CD4-positive, alpha-beta T cell (primary cell): ENCODE measurements around the gene MOGAT3. TPM values are rescaled to one million over a fixed set of nuclear protein-coding genes. Genes with fewer than 3 reads are reported as not detected.
"Not testable (repeated sequence)": the region's sequence is repeated elsewhere in the genome, so short reads cannot be mapped to it uniquely, and the experiment has no call there.

Source experiments
- ATAC-seq: fragments of 200-7000 bp; cut with Tn5 transposase; one replicate; pipeline ENCODE4 v1.10.0; 2022; ENCODE audit warnings: mild to moderate bottlenecking; ENCODE audit not compliant: poor library complexity
- CTCF ChIA-PET: fragments of 350-600 bp; sonication (Branson Sonifier 250); formaldehyde crosslinking; loops from one replicate; lab custom pipeline; 2021; ENCODE audit warnings: antibody characterized with exemption, inconsistent platforms; lab: Charles Lee
- POLR2A ChIA-PET: fragments of 350-600 bp; sonication (Branson Sonifier 250); formaldehyde crosslinking; loops from one replicate; lab custom pipeline; 2021; ENCODE audit warnings: antibody characterized with exemption, inconsistent platforms; lab: Charles Lee
- DNase-seq, 14 experiments: peaks; one replicate each; pipeline ENCODE4 v3.0.0-alpha.2; 2013 to 2020; ENCODE audit warnings: mixed read lengths in 2 of 14
- H3K27ac ChIP-seq, 2 donors: one replicate each; pipeline versions ENCODE4 v1.5.1 to v1.7.0; 2013; ENCODE audit warnings: low read length in 2 of 2, low read depth in 1 of 2, mild to moderate bottlenecking in 1 of 2
- H3K27me3 ChIP-seq, 2 experiments: 1 replicate in 1 of 2; 2 replicates in 1 of 2; pipeline versions ENCODE4 v1.6.1 to v1.7.0; 2013; ENCODE audit warnings: low read length in 2 of 2, control low read depth in 1 of 2, mild to moderate bottlenecking in 1 of 2, moderate library complexity in 1 of 2; ENCODE audit not compliant: insufficient read depth in 2 of 2, control insufficient read depth in 1 of 2
- H3K36me3 ChIP-seq: one replicate; pipeline ENCODE4 v1.6.1; 2013; ENCODE audit warnings: low read length, control low read depth; ENCODE audit not compliant: insufficient read depth
- H3K4me1 ChIP-seq: one replicate; pipeline ENCODE4 v1.6.1; 2013; ENCODE audit warnings: low read length, control low read depth; ENCODE audit not compliant: insufficient read depth
- H3K4me3 ChIP-seq: one replicate; pipeline ENCODE4 v1.5.1; 2013; ENCODE audit warnings: mild to moderate bottlenecking, low read length, moderate library complexity
- H3K9me3 ChIP-seq, 2 experiments: 1 replicate in 1 of 2; 2 replicates in 1 of 2; pipeline versions ENCODE4 v1.6.1 to v1.7.0; 2013; ENCODE audit warnings: low read length in 2 of 2, mild to moderate bottlenecking in 2 of 2, control low read depth in 1 of 2, moderate library complexity in 1 of 2; ENCODE audit not compliant: control insufficient read depth in 1 of 2, insufficient read depth in 1 of 2
- H3K27ac Mint-ChIP-seq: one replicate; pipeline ENCODE4 v1.8.0; 2020; ENCODE audit warnings: mixed read lengths
- H3K27me3 Mint-ChIP-seq: one replicate; pipeline ENCODE4 v1.8.0; 2021; ENCODE audit warnings: mixed read lengths
- H3K36me3 Mint-ChIP-seq: one replicate; pipeline ENCODE4 v1.8.0; 2021; ENCODE audit warnings: low read depth, mixed read lengths
- H3K4me1 Mint-ChIP-seq: one replicate; pipeline ENCODE4 v1.8.0; 2021; ENCODE audit warnings: low read depth, mixed read lengths
- H3K4me3 Mint-ChIP-seq: one replicate; pipeline ENCODE4 v1.8.0; 2020; ENCODE audit warnings: mild to moderate bottlenecking, mixed read lengths
- H3K9me3 Mint-ChIP-seq: one replicate; pipeline ENCODE4 v1.8.0; 2020; ENCODE audit warnings: mixed read lengths
- intact Hi-C, 2 experiments: fragments of 100-400 bp; cut with DNase I in 1 of 2; cut with micrococcal nuclease in 1 of 2; formaldehyde crosslinking; loops; one replicate each; pipeline versions ENCODE4 v1.15.1 to v1.9.0; 2023 to 2025; cut with DNase I, micrococcal nuclease
- total RNA-seq, 174 experiments: library from RNA in 2 of 174; stranded (reverse) in 2 of 174; gene quantifications; one replicate each; pipeline ENCODE4 v1.2.3 and lab custom pipeline; 2021 to 2026
- TF ChIP-seq, protein P1 (sequence below): fragments of 200-600 bp; IDR thresholded peaks from one replicate; pipeline ENCODE4 v1.8.0; 2022; ENCODE audit warnings: antibody characterized with exemption, mild to moderate bottlenecking

The MOGAT3 gene
- total RNA-seq, 2 experiments from 2014 or later = 0.11 TPM; not detected in 1

GRCh38 chr7:101206665-101207042, 5.8 kb upstream of the MOGAT3 start:
- H3K27ac Mint-ChIP-seq = no peak overlapping the region

GRCh38 chr7:101205901-101206664, 5.2 kb upstream of the MOGAT3 start:
- Histone ChIP-seq H3K4me1 (peaks cover 32% of the 10 kb centered on the region), H3K36me3 (peaks cover 12% of the 10 kb centered on the region), H3K4me3 (no peak overlapping the region), H3K27ac (no peak overlapping the region), H3K27me3 (peaks cover 7 to 15% of the 10 kb centered on the region in 2 experiments), H3K9me3 (peaks cover 0 to 11% of the 10 kb centered on the region in 2 experiments)
- Mint-ChIP-seq H3K4me3 (no peak overlapping the region), H3K36me3 (peaks cover 23% of the 10 kb centered on the region), H3K27me3 (peaks cover 18% of the 10 kb centered on the region), H3K9me3 (no peaks in the 10 kb centered on the region), H3K27ac (no peak overlapping the region), H3K4me1 (peaks cover 10% of the 10 kb centered on the region)
- ATAC-seq = no peak
- POLR2A ChIA-PET = no interaction called here
- TF ChIP-seq, protein P1, sequence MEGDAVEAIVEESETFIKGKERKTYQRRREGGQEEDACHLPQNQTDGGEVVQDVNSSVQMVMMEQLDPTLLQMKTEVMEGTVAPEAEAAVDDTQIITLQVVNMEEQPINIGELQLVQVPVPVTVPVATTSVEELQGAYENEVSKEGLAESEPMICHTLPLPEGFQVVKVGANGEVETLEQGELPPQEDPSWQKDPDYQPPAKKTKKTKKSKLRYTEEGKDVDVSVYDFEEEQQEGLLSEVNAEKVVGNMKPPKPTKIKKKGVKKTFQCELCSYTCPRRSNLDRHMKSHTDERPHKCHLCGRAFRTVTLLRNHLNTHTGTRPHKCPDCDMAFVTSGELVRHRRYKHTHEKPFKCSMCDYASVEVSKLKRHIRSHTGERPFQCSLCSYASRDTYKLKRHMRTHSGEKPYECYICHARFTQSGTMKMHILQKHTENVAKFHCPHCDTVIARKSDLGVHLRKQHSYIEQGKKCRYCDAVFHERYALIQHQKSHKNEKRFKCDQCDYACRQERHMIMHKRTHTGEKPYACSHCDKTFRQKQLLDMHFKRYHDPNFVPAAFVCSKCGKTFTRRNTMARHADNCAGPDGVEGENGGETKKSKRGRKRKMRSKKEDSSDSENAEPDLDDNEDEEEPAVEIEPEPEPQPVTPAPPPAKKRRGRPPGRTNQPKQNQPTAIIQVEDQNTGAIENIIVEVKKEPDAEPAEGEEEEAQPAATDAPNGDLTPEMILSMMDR = no peak
- no peak for DNase-seq
- CTCF ChIA-PET = interaction anchor here (1.5 kb wide), 1 partner anchor 38 kb away, joined by 4 read pairs; no protein-coding TSS in a partner anchor
- intact Hi-C loops = no loop called here

More at GRCh38 chr7:101206665-101207042, 5.8 kb upstream of the MOGAT3 start:
- H3K9me3 Mint-ChIP-seq = no peaks in the 10 kb centered on the region
- Histone ChIP-seq H3K9me3 (peaks cover 0 to 6% of the 10 kb centered on the region in 2 experiments), H3K36me3 (peaks cover 18% of the 10 kb centered on the region), H3K4me3 (no peak overlapping the region), H3K27ac (no peak overlapping the region), H3K27me3 (peaks cover 5 to 12% of the 10 kb centered on the region in 2 experiments), H3K4me1 (peaks cover 28% of the 10 kb centered on the region)
- TF ChIP-seq, protein P1 = no peak
- H3K4me1 Mint-ChIP-seq = peaks cover 9% of the 10 kb centered on the region
- DNase-seq (no peak), ATAC-seq (no peak)
- ChIA-PET POLR2A (interaction anchor here (0.6 kb wide), 1 partner anchor 501 kb away, joined by 3 read pairs; the partner anchor contains the start of gene POP7), CTCF (no interaction called here)
- peaks cover 17% of the 10 kb centered on the region for H3K27me3 Mint-ChIP-seq
- intact Hi-C loops = no loop called here
- H3K4me3 Mint-ChIP-seq = no peak overlapping the region
- H3K36me3 Mint-ChIP-seq = peaks cover 23% of the 10 kb centered on the region

DNA sequence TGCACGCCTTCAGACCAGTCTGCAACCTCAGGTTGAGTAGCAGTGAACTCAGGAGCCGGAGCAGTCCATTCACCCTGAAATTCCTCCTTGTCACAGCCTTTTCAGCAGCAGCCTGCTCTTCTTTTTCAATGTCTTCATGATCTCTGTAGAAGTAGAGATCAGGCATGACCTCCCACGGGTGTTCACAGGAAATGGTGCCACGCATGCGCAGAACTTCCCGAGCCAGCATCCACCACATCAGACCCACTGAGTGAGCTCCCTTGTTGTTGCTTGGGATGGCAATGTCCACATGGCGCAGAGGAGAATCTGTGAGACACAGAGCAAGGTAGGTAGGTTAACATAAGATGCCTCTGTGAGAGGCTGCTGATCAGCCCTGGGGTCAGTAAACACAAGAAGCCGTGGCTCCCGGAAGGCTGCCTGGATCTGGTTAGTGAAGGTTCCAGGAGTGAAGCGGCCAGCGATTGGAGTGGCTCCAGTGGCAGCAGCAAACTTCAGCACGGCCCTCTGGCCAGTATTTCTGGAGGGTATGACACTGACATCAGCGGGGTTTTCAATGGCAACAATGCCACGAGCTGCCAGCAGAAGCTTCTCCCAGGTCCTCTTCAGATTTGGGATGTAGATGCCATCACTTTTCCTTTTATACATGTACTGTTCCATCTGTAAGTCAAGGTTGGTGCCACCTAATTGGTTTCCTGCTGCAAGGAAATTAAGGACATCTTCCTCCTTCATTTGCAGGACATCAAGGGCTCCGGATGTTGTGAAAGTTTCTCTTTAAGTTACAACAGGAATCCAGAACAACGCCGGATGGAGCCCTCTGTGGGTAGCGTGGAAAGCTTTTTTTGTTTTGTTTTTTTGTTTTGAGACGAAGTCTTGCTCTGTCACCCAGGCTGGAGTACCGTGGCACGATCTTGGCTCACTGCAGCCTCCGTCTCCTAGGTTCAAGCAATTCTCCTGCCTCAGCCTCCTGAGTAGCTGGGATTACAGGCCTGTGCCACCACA, 3.2 kb upstream of the MOGAT3 start:
- ChIA-PET CTCF (interaction anchor here (1.2 to 2.6 kb wide), 3 partner anchors 11 to 79 kb away, joined by 3 to 7 read pairs (median 4); no protein-coding TSS in a partner anchor), POLR2A (interaction anchor here (0.9 to 1.9 kb wide), 3 partner anchors 12 to 117 kb away, joined by 3 to 11 read pairs (median 3); partner anchors contain the start of genes IFT22, PLOD3 and ZNHIT1)
- peaks cover 16% of the 10 kb centered on the region for H3K36me3 Mint-ChIP-seq
- H3K36me3 ChIP-seq, H3K9me3 Mint-ChIP-seq, H3K27ac ChIP-seq, intact Hi-C loops: not testable (repeated sequence)
- H3K27ac Mint-ChIP-seq = peak overlapping the region; percentile 81
- H3K4me3 Mint-ChIP-seq = peak overlapping the region; percentile 84
- H3K4me3 ChIP-seq = peak overlapping the region; percentile 30
- peak; percentile 37 for ATAC-seq
- H3K9me3 ChIP-seq = peaks cover 0 to 13% of the 10 kb centered on the region in 2 experiments
- peak in 11 of 14 experiments; percentile 6 to 50 (median 32) for DNase-seq
- H3K27me3 Mint-ChIP-seq = peaks cover 31% of the 10 kb centered on the region
- peaks cover 15% of the 10 kb centered on the region for H3K4me1 Mint-ChIP-seq
- H3K27me3 ChIP-seq = peaks cover 18 to 24% of the 10 kb centered on the region in 2 experiments
- peaks cover 37% of the 10 kb centered on the region for H3K4me1 ChIP-seq
